NCI-H69 (cell line): ENCODE data around the gene NDUFS8.
A peak's percentile ranks its signal among the peaks of the same experiment; 100 is the strongest.

Source experiments
- DNase-seq: peaks from one replicate; lab custom pipeline; 2025; lab: John Stamatoyannopoulos, UW

The NDUFS8 gene

DNA sequence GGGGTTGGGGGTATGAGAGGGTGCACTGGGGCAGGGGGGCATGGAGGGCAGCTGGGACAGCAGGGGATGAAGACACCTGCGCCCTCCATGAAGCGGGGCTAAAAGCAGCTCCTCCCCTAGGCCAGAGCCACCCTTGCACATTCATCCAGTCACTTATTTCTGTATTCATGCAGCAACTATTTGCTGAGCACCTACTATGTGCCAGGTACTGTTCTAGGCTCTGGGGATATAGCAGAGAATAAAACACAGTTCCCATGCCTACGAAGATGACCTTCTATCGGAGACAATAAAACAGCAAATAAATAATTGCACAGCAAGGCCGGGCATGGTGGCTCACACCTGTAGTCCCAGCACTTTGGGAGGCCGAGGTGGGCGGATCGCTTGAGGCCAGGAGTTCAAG lies 15.0 kb upstream of the NDUFS8 start:
- no peak for DNase-seq

DNA sequence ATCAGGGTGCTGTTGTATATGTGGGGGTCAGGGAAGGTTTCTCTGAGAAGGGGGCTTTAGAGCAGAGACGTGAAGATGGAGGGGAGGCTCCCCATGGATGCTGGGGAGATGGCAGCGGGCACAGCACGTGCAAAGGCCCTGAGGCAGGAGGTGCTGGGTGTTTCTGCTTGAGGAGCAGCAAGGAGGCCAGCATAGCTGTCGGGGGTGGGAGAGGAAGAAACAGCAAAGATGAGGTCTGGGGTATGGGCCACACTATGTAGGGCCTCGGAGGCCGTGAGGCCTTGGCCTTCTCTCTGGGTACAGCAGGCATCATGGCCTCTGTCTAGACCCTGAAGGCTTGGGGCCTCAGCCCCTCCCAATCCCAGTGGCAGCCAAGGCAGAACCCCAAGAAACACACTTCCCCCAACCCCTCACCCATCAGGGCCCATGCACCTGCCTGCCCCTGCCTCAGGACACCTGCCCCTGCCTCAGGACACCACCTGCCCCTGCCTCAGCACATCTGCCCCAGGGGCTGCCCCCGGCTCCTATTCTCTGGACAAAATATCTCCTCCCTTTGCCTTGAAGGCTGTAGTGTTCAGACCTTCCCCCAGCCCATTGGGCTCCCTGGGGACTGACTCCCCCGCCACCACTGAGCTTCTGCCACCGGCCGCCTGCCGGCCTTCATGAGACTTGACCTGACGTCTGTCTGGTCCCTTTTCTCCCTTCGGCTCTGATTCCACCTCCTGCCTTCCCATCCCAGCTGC lies 14.1 kb upstream of the NDUFS8 start:
- DNase-seq = peak; percentile 47

GRCh38 chr11:68016904-68017817 lies 13.3 kb upstream of the NDUFS8 start:
- peak; percentile 47 for DNase-seq

DNA sequence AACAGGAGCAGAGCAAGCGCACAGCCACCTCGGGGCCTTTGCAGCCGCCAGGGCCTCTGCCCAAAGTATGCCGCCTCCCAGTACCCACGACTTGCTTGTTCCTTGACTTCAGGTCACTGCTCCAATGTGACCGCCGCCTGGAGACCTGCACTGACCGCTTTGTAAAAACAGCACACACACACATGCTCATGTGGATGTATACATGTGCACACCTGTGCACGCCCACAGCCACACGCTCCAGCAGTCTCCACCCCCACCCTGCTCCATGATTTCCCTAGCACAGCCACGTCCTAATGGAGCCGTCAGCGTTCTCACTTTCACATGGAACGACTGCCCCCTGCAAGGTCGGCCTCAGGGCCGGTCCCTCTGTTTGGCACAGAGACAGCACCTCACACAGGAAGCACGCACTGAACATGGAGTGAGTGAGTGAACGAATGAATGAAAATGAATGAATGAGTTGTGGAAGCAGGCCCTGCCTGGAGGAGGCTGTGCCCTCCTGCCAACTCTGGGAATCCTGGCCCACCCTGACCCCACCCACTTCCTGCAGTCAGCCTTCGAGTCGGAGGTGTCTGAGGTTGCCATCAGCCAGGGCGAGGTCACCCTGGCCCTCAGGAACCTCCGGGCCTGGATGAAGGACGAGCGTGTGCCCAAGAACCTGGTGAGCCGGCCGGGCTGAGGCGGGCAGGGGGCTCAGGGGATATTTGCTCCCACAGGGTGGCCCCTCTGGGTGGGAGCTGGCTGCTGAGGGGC lies 12.3 kb upstream of the NDUFS8 start:
- no peak for DNase-seq

GRCh38 chr11:68018730-68019190 lies 11.7 kb upstream of the NDUFS8 start:
- DNase-seq = no peak

GRCh38 chr11:68019486-68019885 lies 11.0 kb upstream of the NDUFS8 start:
- DNase-seq = no peak

GRCh38 chr11:68020575-68020974 lies 9.9 kb upstream of the NDUFS8 start:
- peak; percentile 37 for DNase-seq

DNA sequence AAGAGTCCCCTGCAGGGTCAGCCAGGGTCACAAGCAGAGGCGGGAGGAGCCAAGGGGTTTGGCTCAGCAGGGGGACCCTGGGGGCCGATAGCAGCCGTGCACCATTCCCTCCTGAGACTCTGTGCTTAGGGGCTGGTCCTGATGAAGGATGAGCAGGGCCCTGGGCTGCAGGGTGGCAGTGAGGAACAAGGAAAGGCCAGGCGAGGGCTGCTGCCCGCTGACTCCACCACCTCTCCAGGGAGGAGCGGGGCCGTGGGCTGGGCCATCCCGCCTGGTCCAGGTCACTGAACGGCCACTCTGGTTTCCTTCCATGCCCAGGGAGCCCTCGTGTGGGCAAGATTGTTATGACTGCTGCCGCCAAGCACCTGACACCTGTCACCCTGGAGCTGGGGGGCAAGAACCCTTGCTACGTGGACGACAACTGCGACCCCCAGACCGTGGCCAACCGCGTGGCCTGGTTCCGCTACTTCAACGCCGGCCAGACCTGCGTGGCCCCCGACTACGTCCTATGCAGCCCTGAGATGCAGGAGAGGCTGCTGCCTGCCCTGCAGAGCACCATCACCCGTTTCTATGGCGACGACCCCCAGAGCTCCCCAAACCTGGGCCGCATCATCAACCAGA lies 9.2 kb upstream of the NDUFS8 start:
- DNase-seq = peak; percentile 23

DNA sequence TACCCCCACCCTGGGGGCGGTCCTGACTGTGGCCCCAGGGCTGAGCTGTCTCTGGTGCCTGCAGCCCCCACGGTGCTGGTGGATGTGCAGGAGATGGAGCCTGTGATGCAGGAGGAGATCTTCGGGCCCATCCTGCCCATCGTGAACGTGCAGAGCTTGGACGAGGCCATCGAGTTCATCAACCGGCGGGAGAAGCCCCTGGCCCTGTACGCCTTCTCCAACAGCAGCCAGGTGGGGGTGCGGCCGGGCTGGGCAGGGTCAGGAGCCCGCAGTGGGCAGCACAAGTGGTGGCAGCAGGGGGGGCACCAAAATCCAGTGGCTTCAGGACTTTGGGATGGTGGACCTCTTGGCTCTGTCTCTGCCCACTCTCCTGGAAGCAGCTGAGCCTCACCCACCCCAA lies 8.0 kb upstream of the NDUFS8 start:
- DNase-seq = no peak

GRCh38 chr11:68024508-68024907 lies 6.0 kb upstream of the NDUFS8 start:
- no peak for DNase-seq

DNA sequence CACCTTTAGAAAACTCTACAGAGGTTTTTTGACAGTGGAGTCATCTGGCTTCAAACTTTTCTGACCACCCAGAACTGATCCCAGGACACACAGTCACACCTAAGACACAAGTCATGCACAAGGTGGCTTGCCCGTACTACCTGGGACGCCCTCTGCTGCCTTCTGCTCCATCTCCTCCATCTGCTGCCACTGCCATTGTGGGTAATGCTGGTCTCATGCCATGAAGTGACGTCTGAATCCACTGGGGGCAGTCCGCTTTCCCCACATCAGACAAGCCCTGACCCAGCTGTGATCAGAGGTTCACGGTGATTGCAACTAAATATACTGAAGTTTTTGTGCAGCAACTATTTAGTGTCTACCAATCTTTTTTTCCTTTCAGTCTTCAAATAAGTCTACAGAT lies 5.4 kb upstream of the NDUFS8 start:
- no peak for DNase-seq

GRCh38 chr11:68026391-68027105 lies 3.9 kb upstream of the NDUFS8 start:
- DNase-seq = no peak

GRCh38 chr11:68027667-68028066 lies 2.8 kb upstream of the NDUFS8 start:
- no peak for DNase-seq

- no peak for DNase-seq
Measured at GRCh38 chr11:68028802-68029545, 1.5 kb upstream of the NDUFS8 start.

DNA sequence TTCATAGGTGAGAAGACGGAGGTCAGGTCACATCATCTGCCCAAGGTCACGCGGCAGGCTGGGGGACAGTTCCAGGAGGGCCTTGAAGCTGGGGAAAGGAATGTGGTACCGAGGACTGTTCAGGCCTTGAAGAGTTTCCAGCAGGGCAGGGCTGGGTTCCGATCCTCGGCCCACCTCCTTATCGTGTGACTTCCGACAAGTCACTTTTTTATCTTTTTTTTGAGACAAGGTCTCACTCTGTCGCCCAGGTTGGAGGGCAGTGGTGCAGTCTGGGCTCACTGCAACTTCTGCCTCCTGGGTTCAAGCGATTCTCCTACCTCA lies 623 bp downstream of the NDUFS8 start:
- no peak for DNase-seq

DNA sequence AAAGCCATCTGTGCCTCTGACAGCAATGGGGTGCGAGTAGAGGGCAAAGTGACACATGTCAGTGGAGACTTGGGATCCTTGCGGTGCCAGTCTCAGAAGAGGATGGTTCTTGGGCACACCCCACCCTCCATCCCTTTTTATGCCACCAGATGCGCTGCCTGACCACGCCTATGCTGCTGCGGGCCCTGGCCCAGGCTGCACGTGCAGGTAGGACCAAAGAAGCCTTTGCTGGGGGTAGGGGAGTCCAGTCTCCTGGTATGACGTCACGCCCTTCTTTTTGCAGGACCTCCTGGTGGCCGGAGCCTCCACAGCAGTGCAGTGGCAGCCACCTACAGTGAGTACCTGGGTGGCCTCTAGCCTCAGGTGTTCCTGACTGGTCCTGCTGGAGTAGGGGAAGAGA lies 1.5 kb downstream of the NDUFS8 start:
- no peak for DNase-seq

GRCh38 chr11:68032997-68033707 lies 2.7 kb downstream of the NDUFS8 start:
- no peak for DNase-seq

- DNase-seq = no peak
Measured at GRCh38 chr11:68033708-68034045, 3.2 kb downstream of the NDUFS8 start.

DNA sequence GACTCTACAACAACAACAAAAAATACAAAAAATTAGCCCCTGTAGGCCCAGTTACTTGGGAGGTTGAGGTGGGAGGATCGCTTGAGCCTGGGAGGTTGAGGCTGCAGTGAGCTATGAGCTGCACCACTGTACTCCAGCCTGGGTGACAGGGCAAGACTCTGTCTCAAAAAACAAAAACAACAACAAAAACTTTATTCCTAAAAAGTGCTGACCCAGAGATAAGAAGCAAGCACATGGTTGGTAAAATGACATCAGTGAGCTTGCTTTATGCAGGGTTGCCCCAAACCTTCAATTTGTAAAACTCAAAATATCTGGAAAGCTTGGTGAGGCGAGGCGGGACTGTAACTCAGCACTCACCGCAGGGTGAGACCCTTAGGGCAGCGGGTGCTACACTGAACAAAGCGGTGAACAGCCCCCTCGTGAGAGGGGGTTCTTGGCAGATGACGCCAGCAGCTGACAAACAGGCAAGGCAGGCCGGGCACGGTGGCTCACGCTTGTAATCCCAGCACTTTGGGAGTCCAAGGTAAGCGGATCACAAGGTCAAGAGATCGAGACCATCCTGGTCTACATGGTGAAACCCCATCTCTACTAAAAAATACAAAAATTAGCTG lies 4.9 kb downstream of the NDUFS8 start:
- no peak for DNase-seq
